HG02798 (cell line): ENCODE data around the gene ZC3H8.
"Not testable (repeated sequence)": the region's sequence is repeated elsewhere in the genome, so short reads cannot be mapped to it uniquely, and the experiment has no call there.

Experiments used
- ATAC-seq: cut with Tn5 transposase; IDR thresholded peaks from one replicate; pipeline ENCODE4 v1.9.1; 2021; ENCODE audit warnings: mild to moderate bottlenecking; ENCODE audit not compliant: unreplicated experiment, poor library complexity

ZC3H8 gene

GRCh38 chr2:112254466-112255240 is at the start of gene ZC3H8:
TSS of gene ZC3H8 (minus strand) at chr2:112255042. CDS start at chr2:112254981, 61 bp downstream.
- ATAC-seq, result peak; percentile 93

GRCh38 chr2:112304298-112304941 is 49.6 kb upstream of the ZC3H8 start:
- no peak for ATAC-seq

- no peak for ATAC-seq
Observed at GRCh38 chr2:112301973-112302372, 47.1 kb upstream of the ZC3H8 start.

- ATAC-seq, result no peak
Observed at GRCh38 chr2:112301171-112301584, 46.3 kb upstream of the ZC3H8 start.

GRCh38 chr2:112296407-112296806 is 41.6 kb upstream of the ZC3H8 start:
- ATAC-seq, result no peak

GRCh38 chr2:112295407-112296078 is 40.7 kb upstream of the ZC3H8 start:
- no peak for ATAC-seq

- no peak for ATAC-seq
Observed at GRCh38 chr2:112293636-112294401, 39.0 kb upstream of the ZC3H8 start.

GRCh38 chr2:112290648-112291047 is 35.8 kb upstream of the ZC3H8 start:
- ATAC-seq, result no peak

GRCh38 chr2:112290088-112290487 is 35.2 kb upstream of the ZC3H8 start:
- ATAC-seq, result no peak

- ATAC-seq, result not testable (repeated sequence)
Observed at GRCh38 chr2:112283535-112283934, 28.7 kb upstream of the ZC3H8 start.

GRCh38 chr2:112282066-112282465 is 27.2 kb upstream of the ZC3H8 start:
- ATAC-seq, result not testable (repeated sequence)

GRCh38 chr2:112277596-112278220 is 22.9 kb upstream of the ZC3H8 start:
- ATAC-seq, result no peak

GRCh38 chr2:112276954-112277353 is 22.1 kb upstream of the ZC3H8 start:
- ATAC-seq, result no peak

- peak; percentile 53 for ATAC-seq
Observed at GRCh38 chr2:112275887-112276773, 21.3 kb upstream of the ZC3H8 start.

- peak; percentile 97 for ATAC-seq
Observed at GRCh38 chr2:112275311-112275886, 20.6 kb upstream of the ZC3H8 start, which contains the start of gene ZC3H6. TSS of gene ZC3H6 (plus strand) at chr2:112275597. CDS start at chr2:112275995, 398 bp downstream.

- no peak for ATAC-seq
Observed at GRCh38 chr2:112273349-112273748, 18.5 kb upstream of the ZC3H8 start.

- ATAC-seq, result no peak
Observed at GRCh38 chr2:112272669-112273068, 17.8 kb upstream of the ZC3H8 start.

GRCh38 chr2:112268547-112268946 is 13.7 kb upstream of the ZC3H8 start:
- ATAC-seq, result no peak

- ATAC-seq, result no peak
Observed at GRCh38 chr2:112262876-112263275, 8.0 kb upstream of the ZC3H8 start.
